H1 (cell line): ENCODE data around the gene DNAJB8. TPM values are rescaled to one million over a fixed set of nuclear protein-coding genes. Genes with fewer than 3 reads are reported as not detected.
A peak's percentile ranks its signal among the peaks of the same experiment; 100 is the strongest.

Experiments used
- CTCF ChIA-PET: fragments of 300-600 bp; sonication (Branson Sonifier 250); formaldehyde crosslinking; loops from one replicate; lab custom pipeline; 2021; ENCODE audit not compliant: partially characterized antibody; lab: Charles Lee
- POLR2A ChIA-PET: fragments of 300-600 bp; sonication (Branson Sonifier 250); formaldehyde crosslinking; loops from one replicate; lab custom pipeline; 2021; ENCODE audit warnings: inconsistent platforms; ENCODE audit not compliant: partially characterized antibody; lab: Charles Lee
- DNase-seq, 2 experiments: peaks; one replicate each; pipeline versions ENCODE4 v3.0.0 to v3.0.0-alpha.2; 2010 to 2022; ENCODE audit warnings: low spot score in 2 of 2, low read depth in 1 of 2, mixed read lengths in 1 of 2
- FAIRE-seq: peaks from 2 replicates; lab custom pipeline; 2011; peaks lifted over from hg19 to GRCh38; lab: Jason Lieb, UNC
- H2AFZ ChIP-seq: 2 replicates; pipeline ENCODE4 v1.8.1; 2012; ENCODE audit warnings: low read length, inconsistent platforms
- H2AK5ac ChIP-seq: 2 replicates; pipeline ENCODE4 v1.6.1; 2013; ENCODE audit warnings: low read depth, low read length
- H2BK120ac ChIP-seq: replicated peaks from 2 replicates; pipeline ENCODE3; 2013; ENCODE audit warnings: low read depth, low read length, inconsistent platforms
- H2BK12ac ChIP-seq: 2 replicates; pipeline ENCODE4 v1.6.1; 2013; ENCODE audit warnings: low read depth, low read length
- H2BK15ac ChIP-seq: 2 replicates; pipeline ENCODE4 v1.6.1; 2013; ENCODE audit warnings: low read length
- H2BK20ac ChIP-seq: 2 replicates; pipeline ENCODE4 v1.6.1; 2013; ENCODE audit warnings: low read length
- H2BK5ac ChIP-seq: 2 replicates; pipeline ENCODE4 v1.6.1; 2013; ENCODE audit warnings: low read depth, low read length
- H3K14ac ChIP-seq: 2 replicates; pipeline ENCODE4 v1.6.1; 2013; ENCODE audit warnings: inconsistent platforms; ENCODE audit not compliant: insufficient read length
- H3K18ac ChIP-seq: 2 replicates; pipeline ENCODE4 v1.6.1; 2013; ENCODE audit warnings: low read length; ENCODE audit errors: extremely low read depth
- H3K23ac ChIP-seq: 2 replicates; pipeline ENCODE4 v1.6.1; 2013; ENCODE audit warnings: inconsistent platforms; ENCODE audit not compliant: insufficient read length
- H3K23me2 ChIP-seq: 2 replicates; pipeline ENCODE4 v1.6.1; 2013; ENCODE audit warnings: low read depth, low read length
- H3K27ac ChIP-seq: 2 replicates; pipeline ENCODE4 v1.6.1; 2011; ENCODE audit warnings: low read depth, low read length, inconsistent platforms
- H3K27me3 ChIP-seq, 4 experiments: replicated peaks in 1 of 4; 1 replicate in 1 of 4; 2 replicates in 3 of 4; pipeline versions ENCODE4 v1.6.1 to v1.8.1; 2011 to 2013; ENCODE audit warnings: low read length in 3 of 4, mild to moderate bottlenecking in 3 of 4, inconsistent platforms in 2 of 4, mixed read lengths in 2 of 4, moderate library complexity in 1 of 4; ENCODE audit not compliant: control insufficient read depth in 3 of 4, insufficient read depth in 3 of 4; ENCODE audit errors: extremely low read depth in 1 of 4
- H3K36me3 ChIP-seq, 4 experiments: 2 replicates each; pipeline versions ENCODE4 v1.6.1 to v1.8.1; 2011 to 2013; ENCODE audit warnings: mild to moderate bottlenecking in 4 of 4, low read length in 3 of 4, moderate library complexity in 2 of 4, control low read depth in 1 of 4, inconsistent platforms in 1 of 4; ENCODE audit not compliant: insufficient read depth in 4 of 4, control insufficient read depth in 2 of 4
- H3K4ac ChIP-seq: replicated peaks from 2 replicates; pipeline ENCODE3; 2013; ENCODE audit warnings: low read length, low read depth, mixed read lengths, inconsistent platforms; ENCODE audit not compliant: insufficient read length
- H3K4me1 ChIP-seq, 4 experiments: replicated peaks in 1 of 4; 1 replicate in 1 of 4; 2 replicates in 3 of 4; pipeline versions ENCODE4 v1.6.1 to v1.8.1; 2011 to 2013; ENCODE audit warnings: low read length in 3 of 4, inconsistent platforms in 2 of 4, mixed read lengths in 1 of 4; ENCODE audit not compliant: insufficient read depth in 4 of 4, control insufficient read depth in 3 of 4
- H3K4me2 ChIP-seq, 2 experiments: 2 replicates each; pipeline versions ENCODE4 v1.6.1 to v1.8.1; 2011 to 2013; ENCODE audit warnings: low read depth in 2 of 2, low read length in 2 of 2, control low read depth in 1 of 2, inconsistent platforms in 1 of 2, mild to moderate bottlenecking in 1 of 2; ENCODE audit not compliant: insufficient read depth in 1 of 2
- H3K4me3 ChIP-seq, 4 experiments: fragments of 200-600, 300-600 bp in 1 of 4; sonication (generic), shearing (Covaris generic), sonication (Bioruptor Twin) in 1 of 4; 2 replicates each; pipeline versions ENCODE4 v1.5.1 to v1.8.1; 2011 to 2016; ENCODE audit warnings: low read length in 4 of 4, low read depth in 3 of 4, control low read depth in 2 of 4, inconsistent platforms in 2 of 4, mild to moderate bottlenecking in 2 of 4, mixed read lengths in 1 of 4, moderate library complexity in 1 of 4; ENCODE audit not compliant: insufficient read depth in 2 of 4; ENCODE audit errors: extremely low read depth in 1 of 4
- H3K56ac ChIP-seq: replicated peaks from 2 replicates; pipeline ENCODE3; 2013; ENCODE audit warnings: low read depth, mild to moderate bottlenecking, mixed read lengths, low read length, inconsistent platforms; ENCODE audit not compliant: insufficient read length
- H3K79me1 ChIP-seq: 2 replicates; pipeline ENCODE4 v1.6.1; 2013; ENCODE audit warnings: low read depth, low read length, control low read depth
- H3K79me2 ChIP-seq, 2 experiments: 2 replicates each; pipeline versions ENCODE4 v1.6.1 to v1.8.1; 2012 to 2013; ENCODE audit warnings: low read length in 2 of 2, mild to moderate bottlenecking in 2 of 2, inconsistent platforms in 1 of 2; ENCODE audit not compliant: insufficient read depth in 2 of 2, control insufficient read depth in 1 of 2
- H3K9ac ChIP-seq, 4 experiments: replicated peaks in 1 of 4; 1 replicate in 1 of 4; 2 replicates in 3 of 4; pipeline versions ENCODE4 v1.6.1 to v1.8.1; 2011 to 2013; ENCODE audit warnings: low read depth in 3 of 4, low read length in 3 of 4, control low read depth in 2 of 4, mild to moderate bottlenecking in 2 of 4, moderate library complexity in 2 of 4, inconsistent platforms in 1 of 4; ENCODE audit errors: extremely low read depth in 1 of 4
- H3K9me3 ChIP-seq, 2 experiments: 2 replicates each; pipeline versions ENCODE4 v1.6.1 to v1.8.1; 2012 to 2013; ENCODE audit warnings: mild to moderate bottlenecking in 2 of 2, moderate library complexity in 2 of 2, control low read depth in 1 of 2, inconsistent platforms in 1 of 2, low read depth in 1 of 2, low read length in 1 of 2, mixed read lengths in 1 of 2; ENCODE audit not compliant: insufficient read depth in 2 of 2
- H4K20me1 ChIP-seq, 2 experiments: replicated peaks in 1 of 2; 2 replicates each; pipeline versions ENCODE3 to v1.8.1; 2011 to 2013; ENCODE audit warnings: inconsistent platforms in 2 of 2, low read length in 2 of 2, mild to moderate bottlenecking in 1 of 2; ENCODE audit not compliant: insufficient read depth in 2 of 2, control insufficient read depth in 1 of 2
- H4K5ac ChIP-seq: 2 replicates; pipeline ENCODE4 v1.6.1; 2013; ENCODE audit warnings: low read length, low read depth, mixed read lengths, inconsistent platforms; ENCODE audit not compliant: insufficient read length
- H4K8ac ChIP-seq: 2 replicates; pipeline ENCODE4 v1.8.0; 2013; ENCODE audit warnings: mild to moderate bottlenecking, moderate library complexity, low read length, inconsistent platforms; ENCODE audit not compliant: insufficient read depth; ENCODE audit errors: extremely low read depth
- H4K91ac ChIP-seq: replicated peaks from 2 replicates; pipeline ENCODE3; 2013; ENCODE audit warnings: low read length, mixed read lengths, inconsistent platforms; ENCODE audit not compliant: insufficient read length
- BCL11A ChIP-seq, 2 experiments: IDR thresholded peaks; one replicate each; pipeline ENCODE4 v1.6.1; 2011; ENCODE audit warnings: low read depth in 2 of 2, low read length in 2 of 2, mild to moderate bottlenecking in 2 of 2
- CTBP2 ChIP-seq: IDR thresholded peaks from 2 replicates; pipeline ENCODE4 v1.7.0; 2011; ENCODE audit warnings: borderline replicate concordance, mild to moderate bottlenecking, moderate library complexity, mixed read lengths, low read length; ENCODE audit not compliant: insufficient read depth, insufficient read length
- EGR1 ChIP-seq: IDR thresholded peaks from 2 replicates; pipeline ENCODE4 v1.6.1; 2011; ENCODE audit warnings: low read depth, low read length, borderline replicate concordance
- EZH2 ChIP-seq: fragments of 200-600 bp; sonication (generic); IDR thresholded peaks from 2 replicates; pipeline ENCODE4 v1.7.1; 2012; ENCODE audit warnings: low read depth, mild to moderate bottlenecking, moderate library complexity, low read length, inconsistent platforms; ENCODE audit not compliant: severe bottlenecking
- RNF2 ChIP-seq: fragments of 200-900, 300-1000 bp; sonication (generic); IDR thresholded peaks from 2 replicates; pipeline ENCODE4 v1.7.1; 2016; ENCODE audit warnings: borderline replicate concordance, low read depth, mild to moderate bottlenecking, antibody characterized with exemption, low read length; ENCODE audit not compliant: poor library complexity, severe bottlenecking; ENCODE audit errors: missing control alignments
- SP1 ChIP-seq: IDR thresholded peaks from 2 replicates; pipeline ENCODE4 v1.6.1; 2011; ENCODE audit warnings: low read depth, low read length
- SUZ12 ChIP-seq: fragments of 200-600 bp; sonication (generic); IDR thresholded peaks from 2 replicates; pipeline ENCODE4 v1.6.1; 2012; ENCODE audit warnings: mild to moderate bottlenecking, inconsistent platforms, low read length, moderate library complexity, mixed read lengths
- TAF1 ChIP-seq: IDR thresholded peaks from 2 replicates; pipeline ENCODE4 v1.6.1; 2011; ENCODE audit warnings: mild to moderate bottlenecking, low read depth, low read length
- WGBS, 2 experiments: shearing (Covaris generic) in 1 of 2; methylation state at CpG; one replicate each; pipeline versions ENCODE4 v1.1.6 to v1.1.7; 2013 to 2015; ENCODE audit warnings: low lambda C conversion rate in 2 of 2, mixed read lengths in 2 of 2, inconsistent platforms in 1 of 2, low coverage in 1 of 2, missing lambda C conversion rate in 1 of 2; ENCODE audit not compliant: insufficient replicate concordance in 2 of 2, insufficient coverage in 1 of 2, insufficient read length in 1 of 2; ENCODE audit errors: extremely low coverage in 1 of 2, missing lambda C conversion rate in 1 of 2; 5-methylcytosine and 5-hydroxymethylcytosine counted together
- polyA plus RNA-seq, 7 experiments: library from polyadenylated mRNA; depleted of rRNA in 3 of 7; stranded (reverse) in 5 of 7; unstranded in 2 of 7; fragments of >200 nt in 5 of 7; fragments of 200-250 nt in 2 of 7; gene quantifications; 1 replicate in 5 of 7; 2 replicates in 1 of 7; 4 replicates in 1 of 7; pipeline versions ENCODE4 v1.2.1 to v1.2.3, GENCODE V29; 2011 to 2013; ENCODE audit warnings: missing spikeins in 2 of 7, mixed read lengths in 2 of 7
- total RNA-seq: library from RNA; stranded (reverse); fragmentation: NEBNext Ultra II Directional; extraction: Animal tissue kit (Norgen Biotek cat#: 25700); gene quantifications from 2 replicates; pipeline ENCODE4 v1.2.1, GENCODE V29; 2021

The DNAJB8 gene
- total and polyA plus RNA-seq, 2 of the 8 experiments (the other 6 are each of a cell fraction or from before 2014, with no cell fraction given): not detected

DNA sequence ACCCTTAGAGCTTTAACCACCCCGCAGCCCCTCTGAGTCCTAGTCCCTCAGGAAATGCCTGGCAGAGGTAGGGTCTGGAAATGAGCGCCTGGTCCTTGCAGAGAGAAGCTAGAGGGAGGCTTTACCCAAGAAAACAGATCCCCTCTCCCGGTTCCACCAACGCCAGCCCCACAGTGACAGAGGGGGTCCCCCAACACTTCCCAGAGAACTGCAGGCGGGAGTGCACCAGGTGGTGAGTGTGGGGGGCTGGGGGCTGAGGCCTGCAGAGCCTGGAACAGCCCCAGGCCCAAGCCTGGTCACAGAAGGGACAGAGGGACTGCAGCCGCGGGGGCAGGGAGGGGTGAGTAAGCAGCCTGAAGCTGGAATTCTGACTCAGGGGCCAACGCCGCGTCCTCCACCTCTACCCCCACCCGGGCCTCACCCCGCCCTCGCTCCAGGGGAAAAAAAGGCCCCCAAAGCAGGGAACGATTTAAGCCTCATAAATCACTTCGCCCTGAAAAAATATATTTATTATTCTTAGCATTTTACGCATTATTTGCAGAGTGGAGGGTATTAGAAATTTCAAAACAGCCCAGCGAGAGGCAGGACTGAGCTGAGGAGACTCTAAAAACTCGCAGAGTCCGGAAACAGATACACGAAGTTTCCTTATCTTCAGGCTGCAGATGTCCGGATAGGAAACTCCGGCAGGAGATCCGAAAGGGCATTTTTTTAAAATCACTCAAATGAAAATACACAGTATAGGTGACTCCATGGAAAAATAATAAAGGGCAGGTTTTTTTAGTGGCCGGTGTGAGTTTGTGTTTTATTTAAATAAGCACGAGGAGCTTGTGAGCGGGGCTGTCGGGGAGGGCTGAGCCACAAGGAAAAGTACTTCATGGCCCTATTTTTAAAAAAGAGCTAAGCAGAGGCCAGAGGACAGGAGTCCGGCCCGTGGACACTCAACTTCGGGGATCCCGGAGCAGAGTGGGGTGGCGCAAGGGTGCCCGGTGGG is 16.3 kb upstream of the DNAJB8 start:
- no peak overlapping the region for H3K23ac ChIP-seq
- H3K36me3 ChIP-seq: peaks cover 0 to 6% (median 0%) of the 10 kb centered on the region in 4 experiments; a peak in 1 of 8 replicates
- H3K79me1 ChIP-seq: no peaks in the 10 kb centered on the region
- H3K56ac ChIP-seq: no peak overlapping the region
- peak overlapping the region in 3 of 4 experiments; percentile 27 to 48 (median 40); a peak in 5 of 8 replicates for H3K4me3 ChIP-seq
- no peak overlapping the region for H3K27ac ChIP-seq
- DNase-seq (no peak), FAIRE-seq (no peak)
- H2BK5ac ChIP-seq: no peak overlapping the region
- ChIA-PET POLR2A (interaction anchor here (0.6 to 3.5 kb wide), 8 partner anchors 8 to 230 kb away, joined by 3 to 13 read pairs (median 4); partner anchors contain the start of gene GATA2), CTCF (interaction anchor here (0.7 to 7.9 kb wide), 18 partner anchors 9 to 406 kb away, joined by 3 to 42 read pairs (median 6); partner anchors contain the start of gene GATA2)
- no peak overlapping the region; the same call in 1 of the 2 replicates for H2BK15ac ChIP-seq
- peaks cover 85 to 100% (median 98%) of the 10 kb centered on the region in 4 experiments for H3K27me3 ChIP-seq
- H2BK12ac ChIP-seq: no peak overlapping the region
- 4% methylated on average over 33 of the region's 33 CpGs; no CpG with 5 or more reads in 1 of the 2 experiments for WGBS, 2 experiments
- no peak overlapping the region; the same call in none of the 2 replicates for H3K18ac ChIP-seq
- no peak overlapping the region for H2BK120ac ChIP-seq
- peaks cover 12% of the 10 kb centered on the region; the same call in 1 of the 2 replicates for H3K23me2 ChIP-seq
- no peak overlapping the region for H2BK20ac ChIP-seq
- H2AFZ ChIP-seq: no peak overlapping the region
- no peak overlapping the region for H4K91ac ChIP-seq
- TF ChIP-seq TAF1 (no peak), SP1 (0 out of 2 replicates have a peak, but pooled peaks have one; percentile 16), BCL11A (IDR thresholded peaks at IDR 0.05; ENCODE audit: low read depth in 2 of 2, low read length in 2 of 2) (no peak), EZH2 (peak; percentile 19), CTBP2 (peak; percentile 84), EGR1 (0 out of 2 replicates have a peak, but pooled peaks have one; percentile 25), SUZ12 (peak; percentile 67; the same call in 1 of the 2 replicates), RNF2 (peak; percentile 55)
- H3K79me2 ChIP-seq: no peaks in the 10 kb centered on the region
- no peaks in the 10 kb centered on the region for H3K9me3 ChIP-seq
- no peak overlapping the region for H3K14ac ChIP-seq
- H3K9ac ChIP-seq: no peak overlapping the region
- H4K5ac ChIP-seq: no peak overlapping the region
- no peak overlapping the region for H3K4ac ChIP-seq
- H3K4me1 ChIP-seq: peaks cover 8 to 66% (median 50%) of the 10 kb centered on the region in 4 experiments
- H3K4me2 ChIP-seq: peak overlapping the region; percentile 63 to 68
- no peak overlapping the region for H2AK5ac ChIP-seq
- peaks cover 16 to 24% of the 10 kb centered on the region in 2 experiments for H4K20me1 ChIP-seq
- no peak overlapping the region for H4K8ac ChIP-seq
